DLD1 (cell line): ENCODE data around the gene COL5A1.

Experiments
- in situ Hi-C: cut with HindIII; loops from 2 replicates; pipeline ENCODE4 v1.10.0; 2017; ENCODE audit warnings: low sequenced_read_pairs

Gene COL5A1

DNA sequence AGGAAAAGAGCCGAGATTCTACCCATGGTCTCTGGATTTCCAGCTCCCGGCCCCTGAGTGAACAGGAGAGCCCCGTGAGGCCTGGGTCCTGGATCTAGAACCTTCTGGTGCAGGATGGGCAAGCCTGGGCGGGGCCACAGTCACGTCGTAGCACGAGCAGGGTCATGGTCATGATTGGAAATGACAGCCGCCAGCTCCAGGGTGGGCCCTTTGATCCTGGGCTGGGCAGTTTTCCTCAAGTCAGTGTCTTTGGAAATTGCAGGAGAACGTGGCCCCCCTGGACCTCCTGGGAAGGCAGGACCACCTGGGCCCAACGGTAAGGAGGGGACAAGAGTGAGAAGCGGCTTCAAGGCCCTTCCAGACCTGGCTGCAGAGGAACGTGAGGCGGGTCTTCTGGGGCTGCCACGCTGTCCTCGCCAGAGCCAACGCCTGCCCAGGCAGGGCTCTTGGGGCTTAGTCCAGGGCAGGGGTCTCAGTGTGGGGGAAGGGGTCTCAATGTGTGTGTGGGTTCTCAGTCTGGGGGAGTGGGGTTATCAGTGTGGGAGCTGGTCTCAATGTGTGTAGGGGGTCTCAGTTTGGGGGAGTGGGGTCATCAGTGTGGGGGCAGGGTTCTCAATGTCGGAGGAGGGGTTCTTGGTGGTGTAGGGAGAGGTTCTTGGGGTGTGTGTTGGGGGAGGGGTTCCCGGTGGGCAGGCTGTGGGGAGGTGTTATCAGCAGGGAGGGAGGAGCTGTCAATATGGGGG is 241.6 kb downstream of the COL5A1 start:
- in situ Hi-C loops = no loop called here

DNA sequence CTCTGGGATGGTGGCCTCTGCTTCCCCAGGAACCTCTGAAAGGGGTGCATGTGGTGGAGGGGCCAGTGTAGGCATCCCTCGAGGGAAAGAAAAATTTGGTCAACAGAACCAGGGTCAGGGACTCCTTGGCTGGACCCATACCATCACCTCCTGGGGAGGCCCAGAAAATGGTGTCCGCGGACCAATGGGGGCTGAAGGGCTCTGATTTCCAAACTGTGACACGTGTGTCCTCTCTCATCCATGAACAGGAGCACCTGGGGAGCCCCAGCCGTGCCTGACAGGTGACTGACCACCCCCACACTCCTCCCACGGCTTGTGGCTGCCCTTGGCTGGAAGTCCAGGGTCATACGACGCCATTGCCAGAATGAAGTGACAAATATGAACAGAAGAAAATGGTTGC is 242.9 kb downstream of the COL5A1 start:
- in situ Hi-C loops = no loop called here

DNA sequence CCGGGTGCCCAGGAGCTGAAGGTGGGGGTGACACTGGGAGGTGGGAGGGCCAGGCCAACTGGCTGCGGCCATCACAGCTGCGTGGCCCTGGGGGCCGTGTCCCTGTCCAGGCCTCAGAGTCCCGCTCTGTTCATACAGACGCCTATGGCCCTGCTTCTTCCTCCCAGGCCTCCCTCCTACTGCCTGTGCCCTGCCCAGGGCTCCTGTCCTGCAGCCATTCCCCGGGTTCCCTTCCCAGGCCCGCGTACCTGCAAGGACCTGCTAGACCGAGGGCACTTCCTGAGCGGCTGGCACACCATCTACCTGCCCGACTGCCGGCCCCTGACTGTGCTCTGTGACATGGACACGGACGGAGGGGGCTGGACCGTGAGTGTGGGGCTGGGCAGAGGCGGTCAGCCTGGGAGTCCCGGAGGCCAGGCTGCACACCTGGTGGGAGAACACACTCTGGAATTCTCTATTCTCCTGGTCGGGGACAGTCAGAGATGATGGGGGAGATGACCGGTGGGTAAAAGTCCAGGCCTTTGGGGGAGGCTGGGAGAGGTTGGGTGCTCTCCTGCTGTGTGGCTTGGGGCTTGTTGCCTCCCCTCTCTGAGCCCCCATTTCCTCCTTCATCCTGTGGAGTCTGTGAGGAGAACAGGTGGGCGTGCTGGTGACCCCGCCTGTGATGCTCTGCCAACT is 243.5 kb downstream of the COL5A1 start:
- in situ Hi-C loops = no loop called here

DNA sequence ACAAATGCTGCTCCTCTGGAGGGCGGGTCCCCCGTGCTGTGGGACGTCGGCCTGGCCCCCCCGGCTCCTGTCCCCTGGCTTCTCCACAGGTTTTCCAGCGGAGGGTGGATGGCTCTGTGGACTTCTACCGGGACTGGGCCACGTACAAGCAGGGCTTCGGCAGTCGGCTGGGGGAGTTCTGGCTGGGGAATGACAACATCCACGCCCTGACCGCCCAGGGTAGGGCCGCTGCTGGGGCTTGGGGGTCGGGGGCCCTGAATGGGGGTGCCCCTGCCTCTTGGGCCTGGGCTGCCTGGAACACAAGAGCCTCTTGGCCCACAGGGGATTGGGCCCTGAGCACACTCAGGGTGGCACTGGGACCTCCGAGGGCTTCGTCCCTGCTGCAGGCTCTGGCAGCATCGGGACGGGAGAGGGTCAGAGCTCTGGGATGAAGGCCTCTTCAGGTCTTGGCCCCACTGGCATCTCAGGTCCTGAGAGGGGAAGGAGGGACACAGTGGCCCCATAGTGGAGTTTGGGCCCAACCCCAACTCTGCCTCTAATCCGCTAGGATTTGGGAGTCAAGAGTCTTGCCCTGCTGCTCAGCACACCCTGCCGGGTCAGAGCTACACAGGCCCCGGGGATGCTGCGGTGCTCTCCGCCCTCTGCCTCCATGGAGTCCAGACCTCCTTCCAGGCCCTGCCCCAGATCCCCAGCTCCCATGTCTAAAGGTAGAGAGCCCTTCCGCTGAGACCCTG is 244.2 kb downstream of the COL5A1 start:
- in situ Hi-C loops = no loop called here

DNA sequence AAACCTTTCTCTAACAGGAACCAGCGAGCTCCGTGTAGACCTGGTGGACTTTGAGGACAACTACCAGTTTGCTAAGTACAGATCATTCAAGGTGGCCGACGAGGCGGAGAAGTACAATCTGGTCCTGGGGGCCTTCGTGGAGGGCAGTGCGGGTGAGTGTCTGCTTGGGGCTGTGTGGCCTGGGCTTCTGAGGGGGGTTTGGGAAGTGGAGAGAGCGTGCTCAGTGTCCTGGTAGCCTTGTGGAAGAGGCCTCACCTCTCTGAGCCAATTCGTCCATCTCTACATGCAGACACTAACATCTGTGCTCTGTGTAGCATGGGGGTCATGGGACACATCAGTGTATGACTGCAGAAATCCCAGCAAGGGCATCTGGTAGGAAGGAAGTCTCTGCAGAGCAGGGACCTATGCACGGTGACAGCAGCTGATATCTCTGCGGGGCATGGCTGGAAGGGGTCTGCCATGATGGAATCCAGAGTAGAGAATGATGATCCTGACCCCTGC is 244.9 kb downstream of the COL5A1 start:
- in situ Hi-C loops = no loop called here

DNA sequence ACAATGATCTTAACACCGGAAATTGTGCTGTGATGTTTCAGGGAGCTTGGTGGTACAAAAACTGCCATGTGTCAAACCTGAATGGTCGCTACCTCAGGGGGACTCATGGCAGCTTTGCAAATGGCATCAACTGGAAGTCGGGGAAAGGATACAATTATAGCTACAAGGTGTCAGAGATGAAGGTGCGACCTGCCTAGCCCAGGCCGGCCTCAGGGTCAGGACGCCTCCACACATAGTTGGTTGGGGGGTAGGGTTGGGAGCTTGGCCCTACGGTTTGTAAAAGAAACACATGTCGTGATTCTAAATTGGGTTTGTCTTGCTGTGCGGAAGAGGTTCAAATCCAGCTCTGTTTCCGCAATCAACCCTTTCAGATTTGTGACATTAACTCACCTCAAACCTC is 245.6 kb downstream of the COL5A1 start:
- in situ Hi-C loops = no loop called here

DNA sequence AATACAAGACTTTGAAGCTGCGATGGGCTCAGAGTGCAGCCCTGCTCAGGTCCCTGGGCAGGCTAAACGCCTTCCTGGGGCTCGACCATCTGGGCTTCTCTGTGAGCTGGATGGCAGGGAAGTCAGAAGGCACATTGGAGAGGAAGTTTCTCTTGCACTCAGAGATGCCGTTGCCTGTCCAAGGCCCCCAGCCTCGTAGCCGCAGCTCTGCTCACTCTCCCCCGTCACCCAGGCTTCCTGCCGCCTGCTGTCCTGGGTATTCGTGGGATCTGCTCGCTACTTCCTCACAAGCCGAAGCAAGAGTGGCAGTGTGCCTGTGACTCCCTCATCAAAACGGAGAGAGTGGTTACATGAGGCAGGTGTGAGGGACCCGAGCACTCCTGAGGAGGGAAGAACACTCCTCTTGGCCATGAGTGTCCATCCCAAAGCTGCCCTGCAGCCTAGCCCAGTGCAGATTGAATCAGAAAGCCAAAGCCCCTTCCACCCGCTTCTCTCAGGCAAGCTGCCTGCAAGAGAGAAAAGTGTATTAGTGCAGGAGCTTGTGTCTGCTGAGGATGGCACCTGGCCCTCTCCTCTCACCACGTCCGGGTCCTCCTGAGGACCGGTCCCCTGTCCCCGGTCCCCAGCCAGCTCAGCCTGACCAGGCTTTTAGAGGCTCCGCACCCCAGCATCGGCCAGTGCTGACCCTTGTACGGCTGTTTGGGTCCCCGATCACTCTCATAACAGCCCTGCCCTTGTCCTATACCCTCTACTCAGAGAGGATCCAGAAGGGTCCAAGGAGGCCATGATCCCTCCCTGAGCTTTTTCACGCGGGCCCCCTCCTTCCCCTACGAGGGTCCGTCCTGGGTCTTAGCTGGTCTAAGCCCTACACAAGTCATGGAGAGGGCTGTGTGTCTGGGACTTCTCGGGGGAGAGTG is 246.3 kb downstream of the COL5A1 start:
- in situ Hi-C loops = no loop called here

DNA sequence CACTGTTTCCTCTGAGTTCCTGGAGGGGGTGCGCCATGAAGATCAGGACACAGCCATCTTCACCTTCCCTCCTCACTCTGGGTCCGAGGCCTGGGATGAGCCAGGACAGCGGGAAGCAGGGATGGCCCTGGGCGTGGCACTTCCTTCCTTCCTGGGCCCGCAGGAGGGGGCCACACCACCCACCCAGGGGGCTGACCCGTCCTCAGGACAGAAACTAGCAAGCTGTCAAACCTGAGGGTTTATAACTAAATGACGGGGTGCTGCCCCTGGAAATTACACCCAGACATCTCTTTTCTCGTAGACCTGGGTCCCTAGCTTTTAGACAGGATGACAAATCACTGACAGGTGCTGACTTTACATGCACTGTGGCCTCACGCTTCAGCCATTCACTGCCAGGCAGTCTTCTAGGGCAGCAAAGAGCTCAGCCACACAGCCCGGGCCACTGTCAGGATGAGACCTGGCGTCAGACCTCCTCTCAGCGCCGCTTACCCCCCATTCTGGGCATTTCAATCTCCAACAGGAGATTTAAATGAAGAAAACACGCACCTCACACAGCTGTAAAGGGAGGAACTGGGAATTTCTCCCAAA is 247.1 kb downstream of the COL5A1 start:
- in situ Hi-C loops = no loop called here

DNA sequence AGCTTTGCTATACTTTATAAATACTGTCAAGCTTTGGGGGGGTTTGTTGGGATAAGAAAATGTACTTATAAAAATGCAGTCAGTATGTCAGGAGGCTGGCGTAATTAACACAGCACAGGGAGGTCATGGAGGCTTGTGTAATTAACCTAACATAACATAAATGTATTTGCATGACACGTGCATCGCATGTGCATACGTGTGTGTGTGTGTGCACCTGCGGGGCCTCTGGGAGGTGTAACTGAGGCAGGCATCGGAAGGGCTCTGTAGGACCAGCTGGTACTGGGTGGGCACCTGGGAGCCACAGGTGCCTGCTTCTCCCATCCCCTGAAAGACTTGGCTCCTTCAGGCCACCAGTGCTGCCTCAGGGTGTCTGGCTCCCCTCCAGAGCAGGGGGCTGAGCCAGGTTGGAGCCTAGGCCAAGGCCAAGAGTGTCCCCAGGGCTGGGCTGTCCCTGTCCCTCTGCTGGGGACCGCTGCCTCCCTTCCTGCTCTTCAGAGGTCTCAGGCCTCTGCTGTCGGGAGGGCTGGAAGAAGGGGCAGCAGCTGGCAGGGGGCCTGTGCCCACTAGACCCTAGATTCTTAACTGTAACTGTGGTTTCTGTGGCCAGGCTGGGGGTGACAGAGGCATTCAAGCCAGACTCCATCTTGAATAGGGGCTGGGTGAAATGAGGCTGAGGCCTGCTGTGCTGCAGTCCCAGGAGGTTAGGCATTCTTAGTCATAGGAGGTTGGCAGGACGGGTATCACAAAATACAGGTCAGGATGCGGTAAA is 248.0 kb downstream of the COL5A1 start:
- in situ Hi-C loops = no loop called here

DNA sequence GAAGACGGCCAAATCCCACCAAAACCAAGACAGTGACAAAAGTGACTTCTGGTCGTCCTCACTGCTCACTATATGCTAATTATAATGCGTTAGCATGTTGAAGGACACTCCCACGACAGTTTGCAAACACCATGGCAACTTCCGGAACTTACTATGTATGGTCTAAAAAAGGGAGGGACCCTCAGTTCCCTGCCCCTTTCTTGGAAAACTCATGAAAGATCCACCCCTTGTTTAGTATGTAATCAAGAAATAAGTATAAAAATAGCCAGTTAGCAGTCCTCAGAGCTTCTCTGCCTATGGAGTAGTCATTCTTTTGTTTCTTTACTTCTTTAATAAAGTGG is 248.5 kb downstream of the COL5A1 start:
- in situ Hi-C loops = no loop called here

DNA sequence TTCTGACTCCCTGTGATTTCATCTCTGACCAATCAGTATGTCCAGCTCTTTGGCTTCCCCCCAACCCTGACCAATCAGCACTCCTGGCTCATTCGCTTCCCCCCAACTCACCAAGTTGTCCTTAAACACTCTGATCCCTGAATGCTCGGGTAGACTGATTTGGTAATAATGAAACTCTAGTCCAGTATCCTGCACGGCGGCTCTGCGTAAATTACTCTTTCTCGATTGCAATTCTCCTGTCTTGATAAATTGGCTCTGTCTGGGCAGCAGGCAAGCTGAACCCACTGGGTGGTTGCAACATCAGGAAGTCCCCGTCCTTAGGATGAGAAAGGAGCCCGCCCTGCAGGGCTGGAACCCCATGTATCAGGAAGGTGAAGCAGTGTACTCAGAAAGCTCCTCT is 249.4 kb downstream of the COL5A1 start:
- in situ Hi-C loops = no loop called here

DNA sequence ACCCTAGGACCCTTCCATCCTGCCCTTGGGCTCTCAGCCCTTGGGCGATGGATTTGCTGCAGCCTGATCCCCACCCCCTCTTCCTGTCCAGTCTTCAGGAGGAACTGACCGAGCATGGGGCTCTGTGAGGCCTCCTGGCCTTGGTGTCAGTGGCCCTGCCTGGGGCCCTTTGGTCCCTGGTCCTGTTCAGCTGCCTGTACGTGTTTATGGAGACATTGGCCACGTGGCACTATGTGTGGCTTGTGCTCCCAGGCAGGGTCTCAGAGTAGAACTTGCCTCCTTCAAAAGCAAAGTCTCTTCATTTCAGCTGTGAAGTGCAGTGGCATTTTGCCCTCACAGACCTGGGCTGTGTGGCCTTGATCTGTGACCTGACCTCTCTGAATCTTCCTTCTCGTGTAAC is 250.1 kb downstream of the COL5A1 start:
- in situ Hi-C loops = no loop called here

DNA sequence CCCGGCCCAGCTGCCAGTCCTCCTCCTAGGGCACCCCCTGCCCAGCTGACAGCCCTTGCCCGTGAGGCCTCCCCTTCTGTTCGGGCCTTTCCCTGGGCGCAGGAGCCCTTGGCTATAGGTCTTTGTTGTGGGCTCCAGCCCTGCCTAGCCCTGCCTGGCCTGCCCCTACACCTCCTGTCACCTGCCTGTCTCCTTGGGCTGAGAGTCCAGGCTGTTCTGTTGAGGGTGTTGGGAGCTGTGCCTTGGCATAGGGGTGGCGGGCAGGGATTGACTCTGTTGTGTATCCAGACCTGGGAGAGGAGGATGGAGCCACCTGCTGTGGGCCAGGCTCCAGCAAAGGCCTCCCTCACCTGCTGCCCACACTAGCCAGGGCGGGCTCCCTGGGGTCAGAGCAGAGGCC is 250.6 kb downstream of the COL5A1 start:
- in situ Hi-C loops = no loop called here

DNA sequence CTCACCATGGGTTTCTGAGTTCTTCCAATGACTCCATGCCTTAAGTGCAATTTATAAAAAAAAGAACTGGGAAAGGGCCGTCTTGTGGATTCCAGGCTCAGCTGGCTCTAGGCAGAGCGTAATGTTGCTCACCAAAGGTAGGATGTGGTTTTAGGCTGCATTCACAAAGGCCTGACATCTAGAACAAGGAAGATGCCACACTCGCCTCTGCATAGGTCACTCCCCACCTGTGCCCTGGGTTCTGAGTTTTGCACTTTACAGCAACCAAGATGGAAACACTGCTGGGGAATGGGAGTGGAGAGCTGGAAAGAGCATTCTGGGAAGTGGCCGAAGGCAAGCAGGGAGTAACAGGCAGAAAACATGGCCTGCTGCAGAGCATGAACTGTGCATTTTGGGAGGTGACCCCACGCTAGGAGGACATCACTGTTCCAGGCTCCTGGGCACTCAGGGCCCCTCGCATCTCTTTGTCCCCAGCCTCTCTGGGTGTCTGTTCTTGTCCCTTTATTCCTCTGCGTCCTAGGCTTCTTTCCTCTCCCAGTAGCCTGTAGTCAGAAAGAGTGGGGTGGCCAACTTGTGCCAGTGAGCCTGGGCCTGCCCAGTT is 251.3 kb downstream of the COL5A1 start:
- in situ Hi-C loops = no loop called here
